NB4 (cell line): ENCODE results near the gene CD14.

Experiments
- MYC ChIP-seq: IDR thresholded peaks from 2 replicates; pipeline ENCODE4 v1.6.1; 2011; ENCODE audit warnings: low read depth, low read length
- POLR2A ChIP-seq: IDR thresholded peaks from 2 replicates; pipeline ENCODE4 v1.6.1; 2011; ENCODE audit warnings: mild to moderate bottlenecking; ENCODE audit not compliant: insufficient read length; ENCODE audit errors: extremely low read depth

- TF ChIP-seq POLR2A (no peak), MYC (no peak)
Measured at GRCh38 chr5:140588311-140589070, 44.5 kb downstream of the CD14 start.
